ENCODE results near the gene SPATA17.

SPATA17 gene

DNA sequence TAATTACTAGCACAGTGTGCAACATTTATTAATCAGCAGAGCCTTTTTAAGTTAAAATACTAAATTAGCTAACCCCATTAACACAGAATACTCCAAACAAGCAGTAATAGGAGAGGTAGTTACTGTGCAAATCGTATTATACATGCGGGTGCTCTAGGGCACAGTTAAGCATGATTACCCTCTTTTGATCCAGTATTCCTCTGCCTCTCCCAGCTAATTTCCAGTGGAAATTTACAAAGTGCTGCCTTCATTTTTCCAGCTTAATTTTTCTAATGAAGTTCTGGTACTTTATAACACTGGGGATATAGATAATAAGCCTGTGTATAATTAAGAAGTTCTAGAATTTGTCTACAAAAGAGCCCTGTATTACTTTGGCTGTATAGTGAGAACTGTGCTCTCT, 159.9 kb downstream of the SPATA17 start:
- no peak for DNase-seq (ENCODE audit: low read depth, low spot score)
- POLR2A ChIA-PET = no interaction called here
- TF ChIP-seq, protein P1, sequence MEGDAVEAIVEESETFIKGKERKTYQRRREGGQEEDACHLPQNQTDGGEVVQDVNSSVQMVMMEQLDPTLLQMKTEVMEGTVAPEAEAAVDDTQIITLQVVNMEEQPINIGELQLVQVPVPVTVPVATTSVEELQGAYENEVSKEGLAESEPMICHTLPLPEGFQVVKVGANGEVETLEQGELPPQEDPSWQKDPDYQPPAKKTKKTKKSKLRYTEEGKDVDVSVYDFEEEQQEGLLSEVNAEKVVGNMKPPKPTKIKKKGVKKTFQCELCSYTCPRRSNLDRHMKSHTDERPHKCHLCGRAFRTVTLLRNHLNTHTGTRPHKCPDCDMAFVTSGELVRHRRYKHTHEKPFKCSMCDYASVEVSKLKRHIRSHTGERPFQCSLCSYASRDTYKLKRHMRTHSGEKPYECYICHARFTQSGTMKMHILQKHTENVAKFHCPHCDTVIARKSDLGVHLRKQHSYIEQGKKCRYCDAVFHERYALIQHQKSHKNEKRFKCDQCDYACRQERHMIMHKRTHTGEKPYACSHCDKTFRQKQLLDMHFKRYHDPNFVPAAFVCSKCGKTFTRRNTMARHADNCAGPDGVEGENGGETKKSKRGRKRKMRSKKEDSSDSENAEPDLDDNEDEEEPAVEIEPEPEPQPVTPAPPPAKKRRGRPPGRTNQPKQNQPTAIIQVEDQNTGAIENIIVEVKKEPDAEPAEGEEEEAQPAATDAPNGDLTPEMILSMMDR (IDR thresholded peaks at IDR 0.05; ENCODE audit: insufficient read depth, low read length, missing control alignments) = no peak
- CTCF ChIA-PET = no interaction called here
- H3K4me3 ChIP-seq (ENCODE audit: low read depth, low read length) = no peak overlapping the region

DNA sequence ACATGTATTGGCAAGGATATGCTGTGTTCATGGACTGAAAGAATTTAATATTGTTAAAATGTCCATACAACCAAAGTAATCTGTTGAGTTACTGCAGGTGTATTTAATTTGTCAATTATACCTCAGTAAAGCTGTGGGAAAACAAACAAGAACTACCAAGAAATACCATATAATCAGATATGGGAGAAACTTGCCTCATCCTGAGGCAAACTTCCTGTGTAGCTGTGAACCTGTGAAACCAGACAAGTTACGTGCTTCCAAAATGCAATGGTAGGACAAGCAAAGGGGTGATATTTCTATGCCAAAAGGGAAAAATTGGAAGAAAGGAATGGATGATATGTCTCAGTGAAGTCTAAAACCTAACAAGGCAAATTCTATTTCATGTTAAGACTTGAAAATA, 174.6 kb downstream of the SPATA17 start:
- no peak for DNase-seq (ENCODE audit: low read depth, low spot score)
- POLR2A ChIA-PET = no interaction called here
- H3K4me3 ChIP-seq (ENCODE audit: low read depth, low read length) = no peak overlapping the region
- CTCF ChIA-PET = no interaction called here
- TF ChIP-seq, protein P1 (IDR thresholded peaks at IDR 0.05; ENCODE audit: insufficient read depth, low read length, missing control alignments) = no peak

DNA sequence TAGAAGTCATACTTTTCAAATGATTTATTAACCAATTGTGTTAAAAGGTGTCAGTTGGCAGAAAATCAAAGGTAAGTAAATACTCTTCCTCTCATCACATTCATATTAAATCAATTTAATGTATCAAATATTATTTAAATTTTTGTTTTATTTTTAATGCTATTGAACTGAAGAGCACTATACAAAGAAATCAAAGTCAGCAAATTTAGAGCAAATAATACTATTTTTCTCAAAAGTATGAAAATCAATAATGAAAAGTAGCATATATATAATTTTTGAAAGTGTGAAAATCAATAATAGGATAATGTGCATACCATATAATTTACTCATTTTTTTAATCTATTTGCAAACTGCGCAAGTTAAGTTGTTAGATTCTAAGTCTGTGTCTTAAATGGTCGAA, 181.0 kb downstream of the SPATA17 start:
- ChIA-PET POLR2A (no interaction called here), CTCF (no interaction called here)
- TF ChIP-seq, protein P1 (IDR thresholded peaks at IDR 0.05; ENCODE audit: insufficient read depth, low read length, missing control alignments) = no peak
- no peak for DNase-seq (ENCODE audit: low read depth, low spot score)
- H3K4me3 ChIP-seq (ENCODE audit: low read depth, low read length) = no peak overlapping the region

DNA sequence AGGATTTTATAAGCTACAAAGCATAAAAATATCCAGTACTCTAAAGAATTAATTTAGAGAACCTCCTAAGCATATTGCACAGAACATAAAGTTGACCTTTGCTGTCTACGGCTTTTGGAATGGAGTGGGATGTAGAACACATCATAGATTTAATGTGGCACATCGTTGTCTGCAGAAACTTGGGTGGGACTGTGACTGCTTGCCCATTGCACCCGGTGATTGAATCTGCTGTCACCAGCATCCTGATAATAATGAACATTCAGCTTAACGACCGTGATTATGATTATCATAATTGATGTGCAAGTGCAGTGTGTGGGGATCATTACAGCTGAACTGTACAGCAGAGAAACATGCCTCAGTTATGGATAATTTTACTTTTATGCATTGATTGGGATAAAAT, 181.9 kb downstream of the SPATA17 start:
- CTCF ChIA-PET = interaction anchor here (1.6 kb wide), 1 partner anchor 358 kb away, joined by 3 read pairs; no protein-coding TSS in a partner anchor
- TF ChIP-seq, protein P1 (IDR thresholded peaks at IDR 0.05; ENCODE audit: insufficient read depth, low read length, missing control alignments) = no peak
- POLR2A ChIA-PET = no interaction called here
- DNase-seq (ENCODE audit: low read depth, low spot score) = no peak
- H3K4me3 ChIP-seq (ENCODE audit: low read depth, low read length) = no peak overlapping the region

DNA sequence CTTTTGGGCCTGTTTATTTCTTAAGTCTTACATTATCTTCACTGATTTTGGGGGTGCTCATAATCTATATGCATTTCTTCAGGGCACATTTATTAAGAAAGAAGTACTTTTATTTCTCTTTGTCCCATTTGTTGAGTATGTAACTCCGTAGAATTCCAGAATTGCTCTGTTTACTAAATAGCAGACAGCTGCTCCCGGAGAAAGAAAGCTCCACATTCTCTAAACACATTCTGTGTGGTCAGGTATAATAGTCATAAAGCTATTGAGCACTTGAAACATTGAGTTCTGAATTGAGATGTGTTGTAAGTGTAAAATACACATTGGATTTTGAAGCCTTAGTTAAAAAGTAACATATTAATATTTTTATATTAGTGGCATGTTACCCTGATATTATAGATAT, 206.5 kb downstream of the SPATA17 start:
- DNase-seq (ENCODE audit: low read depth, low spot score) = no peak
- TF ChIP-seq, protein P1 (IDR thresholded peaks at IDR 0.05; ENCODE audit: insufficient read depth, low read length, missing control alignments) = no peak
- ChIA-PET CTCF (no interaction called here), POLR2A (no interaction called here)
- no peak overlapping the region for H3K4me3 ChIP-seq (ENCODE audit: low read depth, low read length)

DNA sequence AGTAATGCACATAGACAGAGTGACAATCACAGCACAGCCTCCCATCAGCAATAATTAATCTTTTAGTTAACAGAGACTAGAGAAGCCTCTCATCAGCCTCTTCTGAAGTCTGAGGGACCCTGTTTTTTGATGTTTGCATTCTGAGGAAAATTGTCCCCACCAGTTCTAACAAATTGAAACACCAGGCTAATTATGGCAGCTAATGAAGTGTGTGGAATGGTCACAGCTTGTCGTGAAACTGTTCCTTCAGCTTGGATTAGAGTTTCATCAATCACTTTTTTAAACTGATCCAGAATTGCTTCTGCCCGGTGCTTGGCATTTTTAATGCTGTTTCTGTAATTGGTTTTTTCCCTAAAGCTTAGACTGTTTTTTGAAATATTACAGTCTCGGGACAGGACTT, 208.0 kb downstream of the SPATA17 start:
- ChIA-PET POLR2A (no interaction called here), CTCF (no interaction called here)
- TF ChIP-seq, protein P1 (IDR thresholded peaks at IDR 0.05; ENCODE audit: insufficient read depth, low read length, missing control alignments) = no peak
- DNase-seq (ENCODE audit: low read depth, low spot score) = no peak
- H3K4me3 ChIP-seq (ENCODE audit: low read depth, low read length) = no peak overlapping the region
